ENCODE measurements around the gene SPRR2D. TPM values are rescaled to one million over a fixed set of nuclear protein-coding genes. Genes with fewer than 3 reads are reported as not detected.

The SPRR2D gene
- total RNA-seq: not detected in 2 replicates

GRCh38 chr1:153040950-153041631 lies at the start of gene SPRR2D:
SPRR2D (minus strand) TSS chr1:153041120; CDS start chr1:153040346, 774 bp downstream.
- Histone ChIP-seq H3K27me3 (ENCODE audit: insufficient read depth, low read length) (no peaks in the 10 kb centered on the region), H4K20me1 (ENCODE audit: insufficient read depth, low read length) (no peaks in the 10 kb centered on the region), H3K4me1 (ENCODE audit: insufficient read depth, low read length) (no peaks in the 10 kb centered on the region), H2AFZ (ENCODE audit: low read length) (no peak within 1 kb of the TSS), H3K36me3 (ENCODE audit: insufficient read depth, low read length) (no peaks in the 10 kb centered on the region), H3K27ac (ENCODE audit: low read depth, low read length) (no peak within 1 kb of the TSS), H3K79me2 (ENCODE audit: insufficient read depth, low read length) (no peaks in the 10 kb centered on the region), H3K4me3 (ENCODE audit: insufficient read depth, low read length) (no peak within 1 kb of the TSS), H3K4me2 (ENCODE audit: insufficient read depth, low read length) (no peak within 1 kb of the TSS), H3K9me3 (ENCODE audit: low read depth, low read length) (no peaks in the 10 kb centered on the region)
- DNase-seq (ENCODE audit: insufficient read length, low spot score, missing footprints): peak; percentile 4
- no peak for TF ChIP-seq CTCF (IDR thresholded peaks at IDR 0.05; ENCODE audit: extremely low read depth, low read depth, low read length)

- no peak overlapping the region for H3K4me2 ChIP-seq (ENCODE audit: insufficient read depth, low read length)
- no peak overlapping the region for H2AFZ ChIP-seq (ENCODE audit: low read length)
- no peaks in the 10 kb centered on the region for H4K20me1 ChIP-seq (ENCODE audit: insufficient read depth, low read length)
- H3K27me3 ChIP-seq (ENCODE audit: insufficient read depth, low read length): no peaks in the 10 kb centered on the region
- no peak for DNase-seq (ENCODE audit: insufficient read length, low spot score, missing footprints)
- H3K79me2 ChIP-seq (ENCODE audit: insufficient read depth, low read length): no peaks in the 10 kb centered on the region
- H3K4me3 ChIP-seq (ENCODE audit: insufficient read depth, low read length): no peak overlapping the region
- H3K9me3 ChIP-seq (ENCODE audit: low read depth, low read length): no peaks in the 10 kb centered on the region
- H3K4me1 ChIP-seq (ENCODE audit: insufficient read depth, low read length): no peaks in the 10 kb centered on the region
- no peak overlapping the region for H3K27ac ChIP-seq (ENCODE audit: low read depth, low read length)
- no peaks in the 10 kb centered on the region for H3K36me3 ChIP-seq (ENCODE audit: insufficient read depth, low read length)
- TF ChIP-seq CTCF (IDR thresholded peaks at IDR 0.05; ENCODE audit: extremely low read depth, low read depth, low read length): no peak
Observed at GRCh38 chr1:153087652-153088051, 46.7 kb upstream of the SPRR2D start.

- no peak overlapping the region for H3K4me2 ChIP-seq (ENCODE audit: insufficient read depth, low read length)
- H2AFZ ChIP-seq (ENCODE audit: low read length): no peak overlapping the region
- no peak for TF ChIP-seq CTCF (IDR thresholded peaks at IDR 0.05; ENCODE audit: extremely low read depth, low read depth, low read length)
- no peaks in the 10 kb centered on the region for H3K36me3 ChIP-seq (ENCODE audit: insufficient read depth, low read length)
- H4K20me1 ChIP-seq (ENCODE audit: insufficient read depth, low read length): no peaks in the 10 kb centered on the region
- no peak overlapping the region for H3K4me3 ChIP-seq (ENCODE audit: insufficient read depth, low read length)
- H3K9me3 ChIP-seq (ENCODE audit: low read depth, low read length): no peaks in the 10 kb centered on the region
- DNase-seq (ENCODE audit: insufficient read length, low spot score, missing footprints): no peak
- no peaks in the 10 kb centered on the region for H3K4me1 ChIP-seq (ENCODE audit: insufficient read depth, low read length)
- H3K27ac ChIP-seq (ENCODE audit: low read depth, low read length): no peak overlapping the region
- H3K27me3 ChIP-seq (ENCODE audit: insufficient read depth, low read length): no peaks in the 10 kb centered on the region
- H3K79me2 ChIP-seq (ENCODE audit: insufficient read depth, low read length): no peaks in the 10 kb centered on the region
Observed at GRCh38 chr1:153081736-153082135, 40.8 kb upstream of the SPRR2D start.

- Histone ChIP-seq H3K36me3 (ENCODE audit: insufficient read depth, low read length) (no peaks in the 10 kb centered on the region), H3K4me3 (ENCODE audit: insufficient read depth, low read length) (no peak overlapping the region), H3K9me3 (ENCODE audit: low read depth, low read length) (no peaks in the 10 kb centered on the region), H4K20me1 (ENCODE audit: insufficient read depth, low read length) (no peaks in the 10 kb centered on the region), H3K79me2 (ENCODE audit: insufficient read depth, low read length) (no peaks in the 10 kb centered on the region), H3K27ac (ENCODE audit: low read depth, low read length) (no peak overlapping the region), H3K4me1 (ENCODE audit: insufficient read depth, low read length) (no peaks in the 10 kb centered on the region), H3K4me2 (ENCODE audit: insufficient read depth, low read length) (no peak overlapping the region), H2AFZ (ENCODE audit: low read length) (no peak overlapping the region), H3K27me3 (ENCODE audit: insufficient read depth, low read length) (no peaks in the 10 kb centered on the region)
- peak; percentile 30 for DNase-seq (ENCODE audit: insufficient read length, low spot score, missing footprints)
- no peak for TF ChIP-seq CTCF (IDR thresholded peaks at IDR 0.05; ENCODE audit: extremely low read depth, low read depth, low read length)
Observed at GRCh38 chr1:153072806-153073726, 32.1 kb upstream of the SPRR2D start.

All from osteoblast (primary cell).